Measurements from ENCODE around the gene BAD. TPM values are rescaled to one million over a fixed set of nuclear protein-coding genes. Genes with fewer than 3 reads are reported as not detected.

Gene BAD
- total RNA-seq, 1 experiment from 2014 or later = 25.9 TPM

GRCh38 chr11:64305691-64306562 is 21.5 kb upstream of the BAD start:
- no peaks in the 10 kb centered on the region for H3K27me3 ChIP-seq
- H3K36me3 ChIP-seq = no peaks in the 10 kb centered on the region
- H3K9me3 ChIP-seq (replicated peaks) = no peaks in the 10 kb centered on the region
- peak overlapping the region; percentile 66 for H3K4me3 ChIP-seq
- H3K27ac ChIP-seq = peak overlapping the region; percentile 58; the same call in 1 of the 2 replicates
- 0 out of 2 replicates have a peak, but pooled peaks cover 3% of the 10 kb centered on the region for H3K4me1 ChIP-seq
- peak; percentile 72 to 74 for DNase-seq

- 0 out of 2 replicates have a peak, but pooled peaks cover 3% of the 10 kb centered on the region for H3K4me1 ChIP-seq
- peak within 1 kb of the TSS; percentile 66 for H3K4me3 ChIP-seq
Observed at GRCh38 chr11:64305075-64305690, 20.7 kb upstream of the BAD start, which contains the start of gene ESRRA. Gene ESRRA, plus strand, starts transcription at chr11:64305524. Its CDS starts 1,656 bp downstream, at chr11:64307180.

GRCh38 chr11:64304316-64305072 is 20.0 kb upstream of the BAD start:
- H3K4me3 ChIP-seq = peak overlapping the region; percentile 66
- no peaks in the 10 kb centered on the region for H3K36me3 ChIP-seq
- peaks cover 10% of the 10 kb centered on the region for H3K27me3 ChIP-seq
- peak overlapping the region; percentile 93 for H3K27ac ChIP-seq
- DNase-seq = peak; percentile 94 to 96
- no peaks in the 10 kb centered on the region for H3K9me3 ChIP-seq (replicated peaks)
- H3K4me1 ChIP-seq = 0 out of 2 replicates have a peak, but pooled peaks cover 3% of the 10 kb centered on the region

More at GRCh38 chr11:64305075-64305690, 20.7 kb upstream of the BAD start, which contains the start of gene ESRRA:
- Histone ChIP-seq H3K36me3 (no peaks in the 10 kb centered on the region), H3K27ac (peak within 1 kb of the TSS; percentile 93), H3K27me3 (peaks cover 4% of the 10 kb centered on the region), H3K9me3 (replicated peaks) (no peaks in the 10 kb centered on the region)
- peak; percentile 98 to 99 for DNase-seq

GRCh38 chr11:64304032-64304315 is 19.5 kb upstream of the BAD start:
- DNase-seq = no peak
- Histone ChIP-seq H3K36me3 (no peaks in the 10 kb centered on the region), H3K4me3 (peak overlapping the region; percentile 66), H3K4me1 (0 out of 2 replicates have a peak, but pooled peaks cover 3% of the 10 kb centered on the region), H3K27me3 (peaks cover 10% of the 10 kb centered on the region), H3K9me3 (replicated peaks) (no peaks in the 10 kb centered on the region), H3K27ac (no peak overlapping the region)

- H3K36me3 ChIP-seq = no peaks in the 10 kb centered on the region
- no peak overlapping the region for H3K27ac ChIP-seq
- H3K27me3 ChIP-seq = peaks cover 10% of the 10 kb centered on the region
- no peak for DNase-seq
- H3K9me3 ChIP-seq (replicated peaks) = no peaks in the 10 kb centered on the region
- H3K4me3 ChIP-seq = no peak overlapping the region
- H3K4me1 ChIP-seq = 0 out of 2 replicates have a peak, but pooled peaks cover 3% of the 10 kb centered on the region
Observed at GRCh38 chr11:64303109-64304031, 18.9 kb upstream of the BAD start.

- 0 out of 2 replicates have a peak, but pooled peaks cover 3% of the 10 kb centered on the region for H3K4me1 ChIP-seq
- peaks cover 13% of the 10 kb centered on the region for H3K27me3 ChIP-seq
- no peak for DNase-seq
- H3K27ac ChIP-seq = no peak within 1 kb of the TSS
- no peak within 1 kb of the TSS; the same call in 1 of the 2 replicates for H3K4me3 ChIP-seq
- no peaks in the 10 kb centered on the region for H3K9me3 ChIP-seq (replicated peaks)
- H3K36me3 ChIP-seq = no peaks in the 10 kb centered on the region
Observed at GRCh38 chr11:64299847-64300648, 15.6 kb upstream of the BAD start, which contains the start of gene CATSPERZ. Gene CATSPERZ, plus strand, starts transcription at chr11:64300358. Its CDS starts 53 bp downstream, at chr11:64300411.

- no peak for DNase-seq
- Histone ChIP-seq H3K4me3 (no peak overlapping the region; the same call in 1 of the 2 replicates), H3K36me3 (no peaks in the 10 kb centered on the region), H3K27me3 (peaks cover 13% of the 10 kb centered on the region), H3K27ac (no peak overlapping the region), H3K9me3 (replicated peaks) (no peaks in the 10 kb centered on the region), H3K4me1 (0 out of 2 replicates have a peak, but pooled peaks cover 3% of the 10 kb centered on the region)
Observed at GRCh38 chr11:64298966-64299846, 14.7 kb upstream of the BAD start.

GRCh38 chr11:64297699-64298358 is 13.4 kb upstream of the BAD start:
- H3K27ac ChIP-seq = no peak overlapping the region
- no peaks in the 10 kb centered on the region for H3K4me1 ChIP-seq
- H3K4me3 ChIP-seq = no peak overlapping the region
- peaks cover 13% of the 10 kb centered on the region for H3K27me3 ChIP-seq
- no peak for DNase-seq
- H3K9me3 ChIP-seq (replicated peaks) = no peaks in the 10 kb centered on the region
- H3K36me3 ChIP-seq = no peaks in the 10 kb centered on the region

- Histone ChIP-seq H3K4me3 (no peak overlapping the region), H3K4me1 (no peaks in the 10 kb centered on the region), H3K9me3 (replicated peaks) (no peaks in the 10 kb centered on the region), H3K27me3 (peaks cover 17% of the 10 kb centered on the region), H3K36me3 (no peaks in the 10 kb centered on the region), H3K27ac (no peak overlapping the region)
- no peak for DNase-seq
Observed at GRCh38 chr11:64296830-64297698, 12.6 kb upstream of the BAD start.

- no peak for DNase-seq
- H3K27me3 ChIP-seq = peaks cover 17% of the 10 kb centered on the region
- H3K4me3 ChIP-seq = no peak overlapping the region
- no peak overlapping the region for H3K27ac ChIP-seq
- H3K4me1 ChIP-seq = no peaks in the 10 kb centered on the region
- no peaks in the 10 kb centered on the region for H3K9me3 ChIP-seq (replicated peaks)
- no peaks in the 10 kb centered on the region for H3K36me3 ChIP-seq
Observed at GRCh38 chr11:64296236-64296635, 11.8 kb upstream of the BAD start.

- H3K27ac ChIP-seq = no peak overlapping the region
- no peak overlapping the region for H3K4me3 ChIP-seq
- no peaks in the 10 kb centered on the region for H3K9me3 ChIP-seq (replicated peaks)
- no peaks in the 10 kb centered on the region for H3K4me1 ChIP-seq
- no peaks in the 10 kb centered on the region for H3K36me3 ChIP-seq
- H3K27me3 ChIP-seq = peaks cover 17% of the 10 kb centered on the region
- no peak for DNase-seq
Observed at GRCh38 chr11:64295760-64296159, 11.3 kb upstream of the BAD start.
